GM18508 (cell line): ENCODE data around the gene GRK5.

Experiments
- ATAC-seq: cut with Tn5 transposase; IDR thresholded peaks from one replicate; pipeline ENCODE4 v1.9.1; 2021; ENCODE audit warnings: moderate number of reproducible peaks; ENCODE audit not compliant: insufficient read depth, unreplicated experiment

The GRK5 gene

DNA sequence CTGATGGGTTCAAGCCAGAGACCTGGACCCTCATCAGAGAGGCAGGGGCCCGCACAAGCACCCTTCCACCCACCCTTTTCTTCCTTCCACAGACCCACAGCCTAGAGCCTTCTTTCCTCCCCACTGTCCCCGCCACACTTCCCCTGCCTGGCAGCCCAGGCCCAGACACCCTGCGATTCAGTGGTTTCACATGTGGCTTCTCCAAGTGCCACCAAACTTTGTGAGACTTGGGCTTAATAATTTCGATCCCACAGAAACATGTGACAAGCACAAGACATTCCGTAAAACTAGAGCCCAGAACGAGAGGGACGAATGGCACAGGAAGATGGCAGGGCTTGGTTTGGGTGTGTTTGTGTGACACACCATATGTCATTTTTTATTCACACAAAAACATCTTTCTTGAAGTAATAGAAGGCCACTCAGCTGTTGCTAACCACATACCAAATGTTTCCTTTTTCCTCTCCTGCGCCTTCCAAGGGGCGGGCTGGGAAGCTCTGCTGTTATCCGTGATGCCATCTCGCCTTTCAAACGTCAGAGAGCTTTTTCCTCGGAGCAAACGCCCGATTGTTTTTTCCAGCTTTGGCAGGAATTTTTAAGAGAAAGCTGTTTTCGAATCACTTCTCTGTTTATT, 162.9 kb downstream of the GRK5 start:
- ATAC-seq = no peak

GRCh38 chr10:119370972-119371703, 163.8 kb downstream of the GRK5 start:
- no peak for ATAC-seq

GRCh38 chr10:119371704-119372663, 164.6 kb downstream of the GRK5 start:
- no peak for ATAC-seq

DNA sequence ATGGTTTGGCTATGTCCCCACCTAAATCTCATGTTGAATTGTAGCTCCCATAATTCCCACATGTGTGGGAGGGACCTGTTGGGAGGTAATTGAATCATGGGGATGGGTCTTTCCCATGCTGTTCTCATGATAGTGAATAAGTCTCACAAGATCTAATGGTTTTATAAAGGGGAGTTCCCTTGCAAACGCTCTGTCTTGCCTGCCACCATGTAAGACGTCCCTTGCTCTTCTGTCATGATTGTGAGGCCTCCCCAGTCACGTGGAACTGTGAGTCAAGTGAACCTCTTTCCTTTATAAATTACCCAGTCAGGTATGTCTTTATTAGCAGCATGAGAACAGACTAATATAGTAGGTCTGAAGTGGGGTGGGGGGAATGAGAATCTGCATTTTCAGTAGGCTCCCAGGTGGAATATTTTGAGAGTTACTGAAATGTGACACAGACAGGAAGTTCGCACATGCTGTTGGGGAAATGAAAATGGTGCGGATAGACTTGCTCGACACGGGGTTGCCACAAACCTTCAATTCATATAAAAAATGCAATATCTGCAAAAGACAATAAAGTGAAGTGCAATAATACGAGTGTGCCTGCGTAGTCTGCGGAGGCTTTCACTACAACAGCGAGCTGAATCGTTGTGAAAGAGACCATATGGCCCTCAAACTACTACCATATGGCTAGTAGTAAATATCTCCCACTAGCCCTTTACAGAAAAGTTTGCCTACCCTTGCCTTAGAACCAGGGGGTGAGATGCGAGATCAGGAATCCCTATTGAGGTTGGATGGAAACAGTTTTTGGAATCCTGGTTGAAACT, 166.1 kb downstream of the GRK5 start:
- no peak for ATAC-seq

DNA sequence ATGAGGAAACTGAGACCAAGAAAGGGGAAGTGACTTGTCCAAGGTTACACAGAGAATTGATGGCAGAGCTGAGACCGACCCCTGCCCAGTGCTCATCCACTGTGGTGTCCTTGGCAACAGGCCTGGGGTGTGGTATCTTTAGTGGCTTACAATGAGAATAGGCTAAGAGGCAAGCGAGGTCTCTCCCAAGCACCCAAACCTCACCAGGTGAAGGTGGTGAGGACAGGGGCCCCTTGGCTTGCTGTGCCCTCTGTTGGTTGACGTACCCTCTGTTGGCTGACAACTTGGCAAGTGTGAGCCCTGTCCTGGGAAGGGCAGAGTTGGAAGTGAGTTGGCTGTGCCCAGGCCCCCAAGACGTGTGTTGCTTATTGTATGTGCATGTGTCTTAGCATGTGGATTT, 166.9 kb downstream of the GRK5 start:
- no peak for ATAC-seq

- no peak for ATAC-seq
Measured at GRCh38 chr10:119375574-119376272, 168.4 kb downstream of the GRK5 start.

DNA sequence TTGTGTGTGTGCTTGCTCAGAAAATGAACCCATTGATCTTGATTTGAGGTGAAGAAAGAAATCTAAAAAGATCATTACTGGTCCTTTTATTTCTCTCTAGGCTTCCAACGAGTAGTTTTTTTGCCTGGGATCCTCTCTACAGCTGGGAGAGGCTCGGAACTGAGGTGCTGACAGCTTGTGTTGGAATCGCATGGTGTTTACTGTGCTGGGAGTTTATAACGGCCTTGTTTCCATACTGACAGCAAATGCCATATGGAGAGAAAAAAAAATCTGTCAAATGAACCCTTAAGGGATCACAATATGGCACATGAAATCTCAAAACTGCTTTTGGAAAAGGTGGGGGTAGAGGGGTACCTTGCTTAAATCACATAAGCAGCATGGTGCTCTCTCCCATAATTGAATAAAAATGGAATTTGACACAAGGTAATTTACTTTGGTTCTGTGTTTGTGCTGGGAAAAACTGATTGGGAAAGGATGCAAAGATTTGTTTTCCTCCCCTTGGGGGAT, 170.1 kb downstream of the GRK5 start:
- no peak for ATAC-seq

- no peak for ATAC-seq
Measured at GRCh38 chr10:119377958-119378736, 170.8 kb downstream of the GRK5 start.

DNA sequence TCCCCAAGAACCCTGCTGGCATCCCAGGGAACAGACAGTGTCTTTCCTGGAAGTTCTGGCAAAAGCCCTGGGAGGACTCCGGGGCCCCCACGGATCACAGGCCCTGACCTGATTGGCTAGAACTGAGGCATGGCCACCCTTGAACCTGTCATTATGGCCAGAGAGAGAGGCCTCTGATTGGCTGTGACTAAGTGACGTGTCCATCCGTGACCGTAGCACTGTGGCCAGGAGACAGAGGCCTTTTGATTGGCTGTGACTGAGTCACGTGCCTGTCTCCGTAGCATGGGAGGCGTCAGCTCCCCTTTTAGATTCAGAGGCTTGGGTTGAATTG, 171.3 kb downstream of the GRK5 start:
- no peak for ATAC-seq

DNA sequence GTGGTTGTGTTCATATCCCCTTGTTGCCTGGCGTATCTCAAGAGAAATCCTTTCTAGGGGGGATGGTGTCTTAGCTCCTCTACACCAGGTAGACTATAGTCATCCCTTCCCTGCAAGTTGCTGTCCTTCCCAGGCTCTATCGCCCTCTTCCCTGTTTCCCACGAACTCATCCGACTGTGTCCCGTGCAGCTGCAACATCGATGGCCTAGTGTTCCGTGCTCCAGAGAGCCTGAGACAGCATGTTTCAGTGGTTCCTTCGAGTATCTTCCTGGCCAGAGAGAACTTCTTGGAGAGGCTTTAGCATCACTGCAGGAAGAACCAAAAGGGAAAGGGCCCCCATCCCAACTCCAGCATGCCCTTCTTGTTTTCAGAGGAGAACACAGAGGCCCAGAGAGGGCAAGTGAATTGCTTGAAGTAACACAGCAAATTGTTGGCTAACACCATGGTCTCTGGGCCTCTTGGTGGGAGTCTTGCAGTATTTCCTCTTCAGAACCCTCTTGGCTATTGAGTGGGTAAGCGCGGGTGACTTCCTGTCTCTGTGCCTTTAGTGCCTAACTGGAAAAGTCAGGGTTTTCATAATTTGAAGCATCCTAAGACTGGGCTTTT, 172.2 kb downstream of the GRK5 start:
- ATAC-seq = no peak

- no peak for ATAC-seq
Measured at GRCh38 chr10:119383174-119383856, 175.9 kb downstream of the GRK5 start.

- no peak for ATAC-seq
Measured at GRCh38 chr10:119384127-119384526, 176.8 kb downstream of the GRK5 start.

- no peak for ATAC-seq
Measured at GRCh38 chr10:119386666-119387065, 179.3 kb downstream of the GRK5 start.

DNA sequence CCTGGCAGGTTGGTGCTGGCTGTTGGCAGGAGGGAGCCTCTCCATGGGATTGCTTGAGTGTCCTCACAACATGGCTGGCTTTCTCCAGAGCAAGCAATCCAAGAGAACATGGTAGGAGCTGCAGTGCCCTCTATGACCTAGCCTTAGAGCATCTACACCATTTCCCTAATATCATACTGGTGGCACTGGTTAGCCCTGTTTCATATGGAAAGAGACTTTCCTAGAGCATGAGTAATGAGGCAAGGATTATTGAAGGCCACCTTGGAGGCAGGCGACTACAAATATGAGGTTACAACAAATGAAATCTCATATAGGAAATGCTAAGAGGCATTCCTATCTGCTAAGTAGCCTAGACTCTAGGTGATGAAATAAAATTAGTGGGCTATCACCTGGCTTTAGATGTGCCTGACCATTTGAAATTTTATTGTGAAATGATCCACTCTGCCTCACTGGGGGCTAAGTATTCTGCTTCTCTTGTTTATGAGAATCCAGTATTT, 181.5 kb downstream of the GRK5 start:
- no peak for ATAC-seq

DNA sequence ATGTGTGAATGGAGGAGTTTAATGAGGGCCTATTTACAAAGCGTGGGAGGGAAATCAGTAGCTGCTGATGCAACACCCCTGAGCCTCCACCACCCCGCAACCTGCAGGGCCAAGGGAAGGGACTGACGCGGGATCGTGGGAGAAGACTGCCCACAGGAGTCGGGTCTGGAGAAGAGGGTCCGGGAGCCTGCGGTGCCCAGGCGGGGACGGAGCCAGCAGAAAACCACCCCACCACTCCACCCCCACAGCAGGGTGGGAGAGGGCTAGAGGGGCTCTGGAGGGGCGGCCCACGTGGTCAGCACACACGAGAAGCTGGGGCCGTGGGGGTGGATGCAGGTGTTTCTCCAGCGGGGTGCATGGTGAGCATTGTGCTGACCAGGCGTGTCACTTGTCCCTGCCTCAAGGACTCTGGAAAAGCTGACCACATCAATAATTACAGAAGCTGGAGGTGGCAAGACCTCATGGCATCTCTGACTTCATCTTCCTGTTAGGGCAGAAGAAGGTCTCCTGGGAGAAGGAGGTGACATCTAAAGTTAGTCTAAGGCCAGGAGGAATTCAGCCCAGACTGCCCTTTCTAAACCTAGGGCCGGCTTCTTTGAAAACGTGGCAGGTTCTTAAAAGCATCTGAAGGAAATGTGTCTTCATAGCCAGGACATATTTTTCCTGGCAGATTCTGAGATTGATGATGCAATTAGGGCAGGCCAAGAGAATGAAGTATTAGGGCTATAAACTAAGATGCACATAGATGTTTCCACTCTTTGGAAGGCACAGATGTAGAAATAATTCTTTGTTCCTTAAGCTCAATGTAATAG, 184.3 kb downstream of the GRK5 start:
- ATAC-seq = no peak

GRCh38 chr10:119393019-119393418, 185.6 kb downstream of the GRK5 start:
- no peak for ATAC-seq

DNA sequence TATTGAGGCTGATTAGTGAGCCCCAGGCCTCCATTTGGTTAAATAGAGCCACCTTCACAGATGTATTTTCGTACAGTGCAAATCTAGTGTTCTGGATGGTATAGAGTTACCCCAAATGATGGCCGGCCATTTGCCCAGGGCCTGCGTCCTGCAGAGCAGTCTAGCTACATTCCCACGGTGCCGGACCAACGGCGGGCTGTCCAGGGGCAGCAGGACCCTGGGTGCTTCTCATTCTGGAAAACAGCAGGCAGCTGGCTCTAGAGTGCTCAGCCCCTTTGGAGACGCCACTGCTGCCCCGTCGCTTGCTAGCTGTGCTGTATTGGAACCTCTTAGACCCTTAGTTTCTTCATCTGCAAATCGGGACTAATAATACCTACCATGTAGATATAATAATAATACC, 186.1 kb downstream of the GRK5 start:
- ATAC-seq = no peak
